ENCODE results near the gene FLNC.

FLNC gene

DNA sequence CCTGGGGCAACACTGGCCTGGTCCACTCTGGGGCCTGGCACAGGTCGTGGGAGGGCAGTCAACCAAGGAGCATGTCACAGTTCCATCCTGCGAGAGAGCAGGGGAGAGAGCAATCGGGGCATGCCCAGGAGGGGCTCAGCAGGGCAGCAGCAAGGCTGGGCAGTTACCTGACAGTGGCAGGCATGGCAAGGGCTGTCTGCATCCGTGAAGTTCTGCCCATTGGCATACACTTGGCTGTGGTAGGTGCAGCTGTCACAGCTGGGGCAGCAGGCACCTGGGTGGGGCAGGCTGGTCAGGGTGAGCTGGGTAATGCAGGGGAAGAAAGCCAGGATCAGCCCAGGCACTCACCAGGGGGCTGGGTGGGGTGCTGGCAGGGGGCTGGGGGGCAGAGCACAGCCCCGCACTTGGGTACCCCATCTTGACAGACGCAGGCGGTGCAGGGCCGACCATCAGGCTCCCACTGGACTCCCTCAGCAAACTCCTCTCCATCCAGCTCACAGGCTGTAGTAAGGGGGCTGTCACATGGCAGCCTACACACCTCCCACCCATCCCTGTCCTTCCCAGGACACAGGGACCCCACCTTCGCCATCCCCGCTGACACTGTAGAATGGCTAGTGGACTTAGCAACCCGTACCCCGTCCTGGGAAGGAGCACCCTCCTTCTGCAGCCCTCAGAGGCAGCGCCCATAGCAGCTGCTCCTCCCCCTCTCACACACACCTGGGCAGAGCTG, 62.5 kb downstream of the FLNC start:
- Histone ChIP-seq H3K9me3 (ENCODE audit: control insufficient read depth, low read length) (no peaks in the 10 kb centered on the region), H3K27ac (ENCODE audit: insufficient read depth, low read length, poor library complexity, severe bottlenecking) (no peak overlapping the region), H3K36me3 (ENCODE audit: control insufficient read depth, insufficient read depth, low read length) (no peaks in the 10 kb centered on the region), H3K4me1 (ENCODE audit: control insufficient read depth, insufficient read depth, low read length, poor library complexity, severe bottlenecking) (no peaks in the 10 kb centered on the region), H3K27me3 (replicated peaks; ENCODE audit: control insufficient read depth, insufficient read depth, low read length, poor library complexity, severe bottlenecking) (peaks cover 24% of the 10 kb centered on the region), H3K4me3 (ENCODE audit: insufficient read depth, low read depth, low read length, poor library complexity, severe bottlenecking) (no peak overlapping the region)
- no peak for DNase-seq

DNA sequence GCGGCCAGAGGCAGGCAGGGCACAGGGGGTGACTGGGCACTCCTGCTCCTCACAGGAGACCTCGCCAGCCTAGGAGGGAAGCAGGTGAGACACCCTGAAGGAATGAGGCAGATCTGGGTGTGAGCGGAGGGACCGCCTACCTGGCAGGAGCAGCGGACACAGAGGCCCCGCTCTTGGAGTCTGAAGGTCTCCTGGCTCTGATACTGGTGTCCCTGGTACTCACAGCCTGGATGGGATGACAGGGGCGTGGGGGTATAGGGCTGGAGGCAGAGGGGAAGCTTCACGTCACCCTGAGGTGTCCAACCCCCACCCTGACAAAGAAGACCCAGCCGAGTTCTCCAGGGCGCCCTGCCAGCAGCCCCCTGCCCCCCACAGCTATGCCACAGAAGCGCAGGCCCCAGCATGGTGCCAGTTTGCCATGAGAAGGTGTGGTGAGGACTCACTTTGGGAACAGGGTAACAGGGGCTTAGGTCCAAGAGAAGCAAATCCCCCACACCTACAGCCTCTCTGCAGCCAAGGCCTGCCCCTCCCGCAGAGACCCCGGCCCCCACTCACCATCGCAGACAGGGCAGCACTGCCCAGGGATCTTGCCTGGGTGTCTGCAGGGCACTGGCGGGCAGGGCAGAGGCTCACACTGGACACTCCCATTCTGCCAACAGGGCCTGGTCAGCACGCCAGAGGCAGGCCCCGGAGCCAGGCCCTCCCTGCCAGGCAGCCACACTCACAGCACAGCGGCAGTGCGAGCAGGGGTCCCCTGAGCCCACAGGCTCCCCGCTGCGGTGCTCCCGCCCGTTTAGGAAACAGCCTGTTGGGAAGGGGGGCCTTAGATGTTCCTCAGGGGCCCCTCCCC, 63.3 kb downstream of the FLNC start:
- Histone ChIP-seq H3K4me3 (ENCODE audit: insufficient read depth, low read depth, low read length, poor library complexity, severe bottlenecking) (no peak overlapping the region), H3K27me3 (replicated peaks; ENCODE audit: control insufficient read depth, insufficient read depth, low read length, poor library complexity, severe bottlenecking) (peaks cover 24% of the 10 kb centered on the region), H3K9me3 (ENCODE audit: control insufficient read depth, low read length) (no peaks in the 10 kb centered on the region), H3K36me3 (ENCODE audit: control insufficient read depth, insufficient read depth, low read length) (no peaks in the 10 kb centered on the region), H3K27ac (ENCODE audit: insufficient read depth, low read length, poor library complexity, severe bottlenecking) (no peak overlapping the region), H3K4me1 (ENCODE audit: control insufficient read depth, insufficient read depth, low read length, poor library complexity, severe bottlenecking) (no peaks in the 10 kb centered on the region)
- no peak for DNase-seq

DNA sequence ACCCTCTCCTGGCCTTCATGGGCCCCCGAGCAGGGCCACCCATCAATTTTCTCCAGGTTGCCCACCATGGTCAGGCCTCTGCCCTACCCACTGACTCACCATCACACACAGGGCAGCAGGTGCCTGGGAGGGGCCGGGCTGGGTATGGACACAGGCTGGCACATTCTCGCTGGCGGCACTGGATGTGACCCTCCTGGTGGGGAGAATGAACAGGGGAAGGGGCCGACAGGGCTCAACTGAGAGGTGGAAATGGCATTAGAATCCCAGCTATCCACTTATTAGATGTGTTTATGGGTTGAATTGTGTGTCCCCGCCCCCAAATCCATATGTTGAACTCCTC, 63.9 kb downstream of the FLNC start:
- H3K9me3 ChIP-seq (ENCODE audit: control insufficient read depth, low read length), result no peaks in the 10 kb centered on the region
- H3K4me3 ChIP-seq (ENCODE audit: insufficient read depth, low read depth, low read length, poor library complexity, severe bottlenecking), result no peak overlapping the region
- H3K36me3 ChIP-seq (ENCODE audit: control insufficient read depth, insufficient read depth, low read length), result no peaks in the 10 kb centered on the region
- peaks cover 24% of the 10 kb centered on the region for H3K27me3 ChIP-seq (replicated peaks; ENCODE audit: control insufficient read depth, insufficient read depth, low read length, poor library complexity, severe bottlenecking)
- no peak overlapping the region for H3K27ac ChIP-seq (ENCODE audit: insufficient read depth, low read length, poor library complexity, severe bottlenecking)
- no peak for DNase-seq
- no peaks in the 10 kb centered on the region for H3K4me1 ChIP-seq (ENCODE audit: control insufficient read depth, insufficient read depth, low read length, poor library complexity, severe bottlenecking)

DNA sequence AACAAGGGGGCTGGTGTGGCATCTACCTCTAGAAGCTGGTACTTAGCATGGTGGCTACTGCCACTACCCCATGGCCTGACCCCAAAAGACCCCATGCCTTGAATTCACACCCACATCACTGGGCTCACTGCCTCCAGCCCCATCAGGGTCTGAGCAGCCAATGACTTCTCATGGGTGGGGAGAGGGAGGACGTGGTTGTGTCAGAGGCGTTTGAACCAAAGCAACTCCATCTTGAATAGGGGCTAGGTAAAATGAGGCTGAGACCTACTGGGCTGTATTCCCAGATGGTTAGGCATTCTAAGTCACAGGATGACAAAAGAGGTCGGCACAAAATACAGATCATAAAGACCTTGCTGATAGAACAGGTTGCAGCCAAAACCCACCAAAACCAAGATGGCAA, 65.1 kb downstream of the FLNC start:
- Histone ChIP-seq H3K4me1 (ENCODE audit: control insufficient read depth, insufficient read depth, low read length, poor library complexity, severe bottlenecking) (no peaks in the 10 kb centered on the region), H3K4me3 (ENCODE audit: insufficient read depth, low read depth, low read length, poor library complexity, severe bottlenecking) (no peak overlapping the region), H3K27me3 (replicated peaks; ENCODE audit: control insufficient read depth, insufficient read depth, low read length, poor library complexity, severe bottlenecking) (peaks cover 16% of the 10 kb centered on the region)

DNA sequence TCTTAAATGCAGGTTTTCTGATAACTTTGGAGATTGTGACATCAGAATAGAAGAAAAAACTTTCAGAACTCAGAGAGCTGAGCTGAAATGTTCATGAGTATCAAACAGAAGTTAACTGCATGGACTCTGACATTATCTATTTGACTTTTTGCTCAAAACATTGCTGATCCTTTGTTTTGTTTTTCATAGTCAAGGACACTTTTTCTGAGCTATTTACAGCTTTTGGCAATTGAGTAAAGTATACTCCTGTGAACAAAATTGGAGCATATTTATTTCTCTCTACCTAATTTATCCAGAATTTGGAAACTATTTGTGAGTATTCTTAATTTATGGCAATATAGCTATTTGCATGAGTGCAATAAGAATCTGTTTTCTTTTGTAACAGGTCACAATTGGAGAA, 69.2 kb downstream of the FLNC start:
- no peaks in the 10 kb centered on the region for H3K4me1 ChIP-seq (ENCODE audit: control insufficient read depth, insufficient read depth, low read length, poor library complexity, severe bottlenecking)

More for the DNA sequence above, 65.1 kb downstream of the FLNC start:
- DNase-seq, result no peak
- Histone ChIP-seq H3K9me3 (ENCODE audit: control insufficient read depth, low read length) (no peaks in the 10 kb centered on the region), H3K36me3 (ENCODE audit: control insufficient read depth, insufficient read depth, low read length) (no peaks in the 10 kb centered on the region), H3K27ac (ENCODE audit: insufficient read depth, low read length, poor library complexity, severe bottlenecking) (no peak overlapping the region)

DNA sequence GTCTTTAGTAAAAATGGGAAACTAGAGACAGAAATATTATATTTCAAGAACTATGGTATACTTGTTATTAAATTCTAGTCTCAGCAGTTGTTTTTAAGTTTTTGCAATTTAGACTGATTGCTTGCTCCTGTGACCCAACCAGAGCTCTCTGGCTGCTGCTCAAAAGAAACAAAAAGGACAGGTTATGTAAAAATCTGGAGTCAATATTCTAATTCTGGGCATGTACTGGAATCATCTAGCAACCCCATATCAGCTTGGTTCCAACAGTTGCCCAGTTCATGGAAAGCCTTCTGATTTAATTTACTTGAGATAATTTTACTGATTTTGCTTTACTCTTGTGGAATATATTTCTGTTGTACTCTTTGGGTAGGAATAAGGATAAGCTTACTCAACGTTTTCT, 70.0 kb downstream of the FLNC start:
- H3K4me1 ChIP-seq (ENCODE audit: control insufficient read depth, insufficient read depth, low read length, poor library complexity, severe bottlenecking), result no peaks in the 10 kb centered on the region
- no peaks in the 10 kb centered on the region for H3K9me3 ChIP-seq (ENCODE audit: control insufficient read depth, low read length)
- DNase-seq, result no peak
- no peaks in the 10 kb centered on the region for H3K27me3 ChIP-seq (replicated peaks; ENCODE audit: control insufficient read depth, insufficient read depth, low read length, poor library complexity, severe bottlenecking)
- H3K27ac ChIP-seq (ENCODE audit: insufficient read depth, low read length, poor library complexity, severe bottlenecking), result no peak overlapping the region
- no peaks in the 10 kb centered on the region for H3K36me3 ChIP-seq (ENCODE audit: control insufficient read depth, insufficient read depth, low read length)
- H3K4me3 ChIP-seq (ENCODE audit: insufficient read depth, low read depth, low read length, poor library complexity, severe bottlenecking), result no peak overlapping the region

More for the DNA sequence above, 69.2 kb downstream of the FLNC start:
- Histone ChIP-seq H3K27me3 (replicated peaks; ENCODE audit: control insufficient read depth, insufficient read depth, low read length, poor library complexity, severe bottlenecking) (no peaks in the 10 kb centered on the region), H3K36me3 (ENCODE audit: control insufficient read depth, insufficient read depth, low read length) (no peaks in the 10 kb centered on the region), H3K4me3 (ENCODE audit: insufficient read depth, low read depth, low read length, poor library complexity, severe bottlenecking) (no peak overlapping the region), H3K27ac (ENCODE audit: insufficient read depth, low read length, poor library complexity, severe bottlenecking) (no peak overlapping the region), H3K9me3 (ENCODE audit: control insufficient read depth, low read length) (no peaks in the 10 kb centered on the region)
- DNase-seq, result no peak

DNA sequence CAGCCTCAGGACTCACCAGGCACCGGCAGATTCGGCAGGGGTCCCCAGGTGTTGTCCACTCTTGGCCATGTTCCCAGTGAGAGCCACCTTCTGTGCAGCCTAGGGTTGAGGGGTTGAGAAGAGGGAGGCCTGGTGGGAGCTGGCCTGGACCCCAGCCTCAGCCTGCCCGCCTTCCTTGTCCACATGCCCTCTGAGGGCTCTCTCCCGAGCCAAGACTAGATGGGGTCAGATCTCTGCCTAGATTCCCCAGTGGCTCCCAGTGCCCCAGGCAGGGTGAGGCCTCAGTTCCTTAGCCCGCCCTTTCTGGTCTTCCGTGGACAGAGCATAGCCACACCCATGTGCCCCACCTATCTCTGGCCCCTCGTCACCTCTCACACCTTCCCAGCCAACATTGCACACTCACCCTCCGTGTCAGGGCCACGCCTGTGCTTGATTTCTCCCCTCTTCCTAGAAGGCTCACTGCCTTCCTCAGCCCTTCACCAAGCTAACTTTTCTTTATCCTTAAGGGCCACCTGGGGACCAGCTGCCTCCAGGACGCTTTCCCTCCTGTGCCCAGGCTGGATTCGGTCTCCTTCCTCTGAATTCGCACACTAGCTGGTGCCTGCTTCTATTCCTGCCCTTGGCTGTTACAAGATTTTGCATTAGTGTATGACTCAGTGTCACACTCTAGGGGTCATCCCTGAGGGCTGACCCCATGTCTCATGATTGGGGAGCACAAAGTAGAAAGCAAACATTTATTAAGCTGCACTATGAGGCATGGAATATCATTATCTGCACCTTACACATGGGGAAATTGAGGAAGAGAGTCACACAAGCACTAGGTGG, 72.8 kb downstream of the FLNC start:
- no peak overlapping the region for H3K27ac ChIP-seq (ENCODE audit: insufficient read depth, low read length, poor library complexity, severe bottlenecking)
- no peaks in the 10 kb centered on the region for H3K36me3 ChIP-seq (ENCODE audit: control insufficient read depth, insufficient read depth, low read length)
- no peaks in the 10 kb centered on the region for H3K4me1 ChIP-seq (ENCODE audit: control insufficient read depth, insufficient read depth, low read length, poor library complexity, severe bottlenecking)
- H3K27me3 ChIP-seq (replicated peaks; ENCODE audit: control insufficient read depth, insufficient read depth, low read length, poor library complexity, severe bottlenecking), result no peaks in the 10 kb centered on the region
- no peak overlapping the region for H3K4me3 ChIP-seq (ENCODE audit: insufficient read depth, low read depth, low read length, poor library complexity, severe bottlenecking)
- H3K9me3 ChIP-seq (ENCODE audit: control insufficient read depth, low read length), result no peaks in the 10 kb centered on the region
- no peak for DNase-seq

DNA sequence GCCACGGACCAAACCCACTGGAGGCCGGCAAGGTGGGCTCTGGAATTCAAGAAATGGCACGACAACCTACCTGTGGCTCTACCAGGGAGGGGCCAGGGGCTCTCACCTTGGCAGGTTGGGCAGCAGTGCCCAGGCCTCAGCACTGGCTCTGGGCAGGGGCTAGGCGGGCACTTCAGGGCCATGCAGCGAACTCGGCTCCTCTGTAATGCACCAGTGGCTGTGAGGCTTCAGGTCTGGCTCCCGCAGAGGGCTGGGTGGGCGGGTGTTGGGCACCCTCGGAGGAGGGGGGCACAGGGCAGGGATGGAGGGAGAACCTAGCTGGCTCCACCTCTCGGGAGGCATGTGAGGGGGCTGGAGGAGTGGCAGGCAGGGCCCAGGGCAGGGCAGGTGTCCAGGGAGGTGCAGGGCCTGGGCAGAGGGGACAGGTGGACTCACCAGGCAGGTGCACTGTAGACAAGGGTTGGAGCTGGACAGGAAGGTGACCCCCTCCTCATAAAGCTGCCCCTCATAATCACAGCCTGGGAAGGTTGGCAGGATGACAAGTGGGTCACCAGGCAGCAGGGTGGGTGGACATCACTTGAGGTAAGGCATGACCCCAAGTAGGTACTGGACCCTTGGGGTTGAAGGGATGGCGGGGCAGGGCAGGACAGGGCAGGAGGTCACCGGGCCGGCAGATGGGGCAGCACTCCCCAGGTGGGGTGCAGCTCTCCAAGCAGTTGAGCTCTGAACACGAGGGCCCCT, 73.6 kb downstream of the FLNC start:
- Histone ChIP-seq H3K9me3 (ENCODE audit: control insufficient read depth, low read length) (no peaks in the 10 kb centered on the region), H3K36me3 (ENCODE audit: control insufficient read depth, insufficient read depth, low read length) (no peaks in the 10 kb centered on the region), H3K4me1 (ENCODE audit: control insufficient read depth, insufficient read depth, low read length, poor library complexity, severe bottlenecking) (no peaks in the 10 kb centered on the region), H3K27me3 (replicated peaks; ENCODE audit: control insufficient read depth, insufficient read depth, low read length, poor library complexity, severe bottlenecking) (no peaks in the 10 kb centered on the region), H3K27ac (ENCODE audit: insufficient read depth, low read length, poor library complexity, severe bottlenecking) (no peak overlapping the region), H3K4me3 (ENCODE audit: insufficient read depth, low read depth, low read length, poor library complexity, severe bottlenecking) (no peak overlapping the region)
- no peak for DNase-seq

DNA sequence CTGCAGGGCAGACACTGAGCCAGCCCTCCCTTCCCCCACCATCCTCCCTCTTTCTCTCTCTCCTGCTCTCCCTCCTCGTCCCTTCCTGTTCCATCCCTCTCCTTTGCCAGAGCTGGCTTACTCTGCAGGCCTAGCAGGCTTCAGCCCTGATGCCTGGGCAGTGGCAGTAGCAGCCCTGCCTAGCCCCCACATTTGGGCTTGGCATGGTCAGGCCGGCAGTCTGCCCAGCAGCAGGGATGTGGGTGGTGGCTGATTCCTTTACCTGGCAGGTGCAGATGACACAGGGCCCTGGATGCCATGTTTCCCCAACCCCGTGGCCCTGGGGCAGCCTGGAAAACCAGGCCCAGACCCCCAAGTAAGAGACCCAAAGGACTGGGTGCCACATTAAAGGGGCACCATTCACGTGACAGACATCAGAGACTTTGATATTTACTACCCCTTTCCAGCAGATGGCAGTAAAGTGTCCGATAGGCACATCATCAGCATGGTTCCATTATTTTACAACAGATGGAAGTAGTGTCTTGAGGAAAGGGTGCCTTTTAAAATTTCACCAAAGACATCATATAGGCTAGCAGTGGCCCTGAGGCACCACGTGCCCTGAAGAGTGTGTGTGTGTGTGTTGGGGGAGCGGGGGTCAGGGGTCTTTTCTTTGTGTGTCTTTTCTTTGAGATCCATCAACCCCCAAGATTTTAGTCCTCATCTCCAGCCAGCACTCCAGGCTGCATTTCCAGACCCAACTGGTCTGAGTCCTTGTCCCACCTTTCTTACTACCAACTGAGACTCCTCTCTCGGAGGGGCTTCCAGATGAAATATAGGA, 74.4 kb downstream of the FLNC start:
- Histone ChIP-seq H3K4me1 (ENCODE audit: control insufficient read depth, insufficient read depth, low read length, poor library complexity, severe bottlenecking) (no peaks in the 10 kb centered on the region), H3K36me3 (ENCODE audit: control insufficient read depth, insufficient read depth, low read length) (no peaks in the 10 kb centered on the region), H3K9me3 (ENCODE audit: control insufficient read depth, low read length) (no peaks in the 10 kb centered on the region), H3K4me3 (ENCODE audit: insufficient read depth, low read depth, low read length, poor library complexity, severe bottlenecking) (no peak overlapping the region), H3K27ac (ENCODE audit: insufficient read depth, low read length, poor library complexity, severe bottlenecking) (no peak overlapping the region), H3K27me3 (replicated peaks; ENCODE audit: control insufficient read depth, insufficient read depth, low read length, poor library complexity, severe bottlenecking) (peaks cover 6% of the 10 kb centered on the region)
- DNase-seq, result no peak

Measured in effector memory CD4-positive, alpha-beta T cell (primary cell).